ENCODE measurements around the gene RIMBP2. TPM values are rescaled to one million over a fixed set of nuclear protein-coding genes. Genes with fewer than 3 reads are reported as not detected.

RIMBP2 gene
- total and polyA plus RNA-seq, 4 donors: 0.05 to 2.9 (median 0.95) TPM

DNA sequence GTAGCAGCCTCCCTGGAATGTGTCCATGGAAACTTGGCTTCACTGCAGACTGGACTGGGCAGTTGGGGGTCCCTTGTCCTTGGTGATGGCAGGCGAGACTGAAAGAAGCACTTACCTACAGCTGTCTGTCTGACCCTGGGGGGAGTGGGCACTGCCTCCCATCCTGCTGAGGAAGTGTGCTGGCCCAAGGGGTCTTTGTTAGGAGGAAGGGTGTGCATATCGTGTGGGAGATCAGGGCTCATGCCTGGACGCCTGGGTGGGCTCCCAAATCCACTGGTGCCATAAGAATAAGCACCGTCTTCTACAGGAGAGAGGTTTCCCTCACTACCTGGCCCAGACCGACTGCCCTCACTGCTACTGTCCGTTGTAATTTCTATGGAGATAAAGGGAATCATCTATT is 297.0 kb downstream of the RIMBP2 start:
- H3K36me3 ChIP-seq (ENCODE audit: control insufficient read depth in 4 of 4, insufficient read depth in 4 of 4, low read length in 4 of 4): no peaks in the 10 kb centered on the region
- H3K9ac ChIP-seq (ENCODE audit: insufficient read depth in 1 of 2, low read length in 2 of 2): no peak overlapping the region
- TF ChIP-seq, protein P1, sequence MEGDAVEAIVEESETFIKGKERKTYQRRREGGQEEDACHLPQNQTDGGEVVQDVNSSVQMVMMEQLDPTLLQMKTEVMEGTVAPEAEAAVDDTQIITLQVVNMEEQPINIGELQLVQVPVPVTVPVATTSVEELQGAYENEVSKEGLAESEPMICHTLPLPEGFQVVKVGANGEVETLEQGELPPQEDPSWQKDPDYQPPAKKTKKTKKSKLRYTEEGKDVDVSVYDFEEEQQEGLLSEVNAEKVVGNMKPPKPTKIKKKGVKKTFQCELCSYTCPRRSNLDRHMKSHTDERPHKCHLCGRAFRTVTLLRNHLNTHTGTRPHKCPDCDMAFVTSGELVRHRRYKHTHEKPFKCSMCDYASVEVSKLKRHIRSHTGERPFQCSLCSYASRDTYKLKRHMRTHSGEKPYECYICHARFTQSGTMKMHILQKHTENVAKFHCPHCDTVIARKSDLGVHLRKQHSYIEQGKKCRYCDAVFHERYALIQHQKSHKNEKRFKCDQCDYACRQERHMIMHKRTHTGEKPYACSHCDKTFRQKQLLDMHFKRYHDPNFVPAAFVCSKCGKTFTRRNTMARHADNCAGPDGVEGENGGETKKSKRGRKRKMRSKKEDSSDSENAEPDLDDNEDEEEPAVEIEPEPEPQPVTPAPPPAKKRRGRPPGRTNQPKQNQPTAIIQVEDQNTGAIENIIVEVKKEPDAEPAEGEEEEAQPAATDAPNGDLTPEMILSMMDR (IDR thresholded peaks at IDR 0.05; ENCODE audit: control extremely low read depth, extremely low read depth): no peak
- peaks cover 0 to 2% (median 0%) of the 10 kb centered on the region in 4 donors for H3K9me3 ChIP-seq (ENCODE audit: control insufficient read depth in 4 of 4, insufficient read depth in 3 of 4, low read length in 3 of 4)
- no peaks in the 10 kb centered on the region for H3K4me1 ChIP-seq (ENCODE audit: control insufficient read depth in 5 of 5, insufficient read depth in 5 of 5, low read length in 5 of 5)
- ATAC-seq (ENCODE audit: insufficient read depth, low FRiP score): no peak
- H3K27ac ChIP-seq (ENCODE audit: low read depth in 1 of 2, low read length in 1 of 2): no peak overlapping the region
- H3K27me3 ChIP-seq (ENCODE audit: control insufficient read depth in 3 of 3, insufficient read depth in 3 of 3, low read length in 2 of 3): no peaks in the 10 kb centered on the region
- 69 to 77% methylated on average over 6 of the region's 6 CpGs for WGBS, 2 donors
- DNase-seq: no peak
- no peak overlapping the region for H3K4me3 ChIP-seq

- Histone ChIP-seq H3K4me1 (ENCODE audit: control insufficient read depth in 5 of 5, insufficient read depth in 5 of 5, low read length in 5 of 5) (no peaks in the 10 kb centered on the region), H3K36me3 (ENCODE audit: control insufficient read depth in 4 of 4, insufficient read depth in 4 of 4, low read length in 4 of 4) (no peaks in the 10 kb centered on the region), H3K27me3 (ENCODE audit: control insufficient read depth in 3 of 3, insufficient read depth in 3 of 3, low read length in 2 of 3) (no peaks in the 10 kb centered on the region), H3K27ac (ENCODE audit: low read depth in 1 of 2, low read length in 1 of 2) (no peak overlapping the region), H3K9me3 (ENCODE audit: control insufficient read depth in 4 of 4, insufficient read depth in 3 of 4, low read length in 3 of 4) (peaks cover 0 to 2% (median 0%) of the 10 kb centered on the region in 4 donors), H3K4me3 (no peak overlapping the region), H3K9ac (ENCODE audit: insufficient read depth in 1 of 2, low read length in 2 of 2) (no peak overlapping the region)
- WGBS, 2 donors: 71 to 78% methylated on average over 3 of the region's 3 CpGs
- DNase-seq (peak in 1 of 3 donors; percentile 9), ATAC-seq (ENCODE audit: insufficient read depth, low FRiP score) (no peak)
- TF ChIP-seq, protein P1 (IDR thresholded peaks at IDR 0.05; ENCODE audit: control extremely low read depth, extremely low read depth): no peak
Observed at GRCh38 chr12:130418251-130418650, 297.8 kb downstream of the RIMBP2 start.

DNA sequence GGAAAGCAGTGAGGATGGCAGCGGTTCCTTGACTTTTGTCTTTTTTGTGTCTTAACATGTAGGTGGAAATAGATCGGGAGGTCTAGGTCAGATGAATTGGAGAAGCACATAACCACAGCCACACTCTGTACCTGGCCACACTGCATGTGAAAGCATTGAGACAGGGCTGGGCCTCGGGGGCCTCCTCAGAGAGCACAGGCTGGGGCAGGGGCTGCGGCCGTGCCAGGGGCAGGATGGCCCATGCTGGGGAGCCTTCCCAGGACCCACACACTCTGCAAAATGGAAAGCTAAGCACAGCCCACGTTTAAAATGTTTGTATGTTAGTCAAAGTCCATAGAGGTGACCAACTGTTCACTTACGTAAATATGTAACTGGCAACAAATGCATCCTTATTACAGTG is 301.7 kb downstream of the RIMBP2 start:
- TF ChIP-seq, protein P1 (IDR thresholded peaks at IDR 0.05; ENCODE audit: control extremely low read depth, extremely low read depth): no peak
- ATAC-seq (ENCODE audit: insufficient read depth, low FRiP score) (no peak), DNase-seq (no peak)
- Histone ChIP-seq H3K27ac (ENCODE audit: low read depth in 1 of 2, low read length in 1 of 2) (no peak overlapping the region), H3K9ac (ENCODE audit: insufficient read depth in 1 of 2, low read length in 2 of 2) (no peak overlapping the region), H3K27me3 (ENCODE audit: control insufficient read depth in 3 of 3, insufficient read depth in 3 of 3, low read length in 2 of 3) (no peaks in the 10 kb centered on the region), H3K36me3 (ENCODE audit: control insufficient read depth in 4 of 4, insufficient read depth in 4 of 4, low read length in 4 of 4) (no peaks in the 10 kb centered on the region), H3K4me3 (no peak overlapping the region), H3K4me1 (ENCODE audit: control insufficient read depth in 5 of 5, insufficient read depth in 5 of 5, low read length in 5 of 5) (no peaks in the 10 kb centered on the region), H3K9me3 (ENCODE audit: control insufficient read depth in 4 of 4, insufficient read depth in 3 of 4, low read length in 3 of 4) (no peaks in the 10 kb centered on the region)
- WGBS, 2 donors: 83 to 86% methylated on average over 7 of the region's 7 CpGs

DNA sequence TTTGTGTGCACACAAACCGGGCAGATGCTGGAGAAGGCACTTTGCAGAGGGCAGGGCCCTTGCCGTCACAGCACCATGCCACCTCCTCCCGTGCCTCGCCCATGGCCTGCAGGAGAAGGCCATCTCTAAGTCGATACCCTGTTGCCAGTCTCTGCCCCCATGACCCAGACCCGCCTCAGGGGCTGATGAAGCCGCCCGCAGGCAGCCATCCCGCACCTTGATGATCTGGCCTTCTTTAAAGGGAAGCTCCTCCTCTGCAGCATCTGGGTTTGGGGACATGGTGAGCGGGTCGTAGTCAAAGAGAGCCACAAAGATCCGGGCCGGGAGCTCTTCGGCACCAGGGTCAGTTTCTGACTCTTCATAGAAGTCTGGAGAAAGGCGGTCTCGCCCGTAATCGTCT is 302.2 kb downstream of the RIMBP2 start:
- Histone ChIP-seq H3K9me3 (ENCODE audit: control insufficient read depth in 4 of 4, insufficient read depth in 3 of 4, low read length in 3 of 4) (no peaks in the 10 kb centered on the region), H3K36me3 (ENCODE audit: control insufficient read depth in 4 of 4, insufficient read depth in 4 of 4, low read length in 4 of 4) (no peaks in the 10 kb centered on the region), H3K4me3 (no peak overlapping the region), H3K9ac (ENCODE audit: insufficient read depth in 1 of 2, low read length in 2 of 2) (no peak overlapping the region), H3K27me3 (ENCODE audit: control insufficient read depth in 3 of 3, insufficient read depth in 3 of 3, low read length in 2 of 3) (no peaks in the 10 kb centered on the region), H3K27ac (ENCODE audit: low read depth in 1 of 2, low read length in 1 of 2) (no peak overlapping the region), H3K4me1 (ENCODE audit: control insufficient read depth in 5 of 5, insufficient read depth in 5 of 5, low read length in 5 of 5) (no peaks in the 10 kb centered on the region)
- 91 to 95% methylated on average over 18 of the region's 18 CpGs for WGBS, 2 donors
- TF ChIP-seq, protein P1 (IDR thresholded peaks at IDR 0.05; ENCODE audit: control extremely low read depth, extremely low read depth): no peak
- DNase-seq: no peak
- ATAC-seq (ENCODE audit: insufficient read depth, low FRiP score): no peak

All from lung (tissue), 12 donors.